Measurements from ENCODE around the gene MSI2.

The MSI2 gene

GRCh38 chr17:57370037-57370581 lies 113.8 kb downstream of the MSI2 start:
- no peak for DNase-seq (ENCODE audit: low spot score)

DNA sequence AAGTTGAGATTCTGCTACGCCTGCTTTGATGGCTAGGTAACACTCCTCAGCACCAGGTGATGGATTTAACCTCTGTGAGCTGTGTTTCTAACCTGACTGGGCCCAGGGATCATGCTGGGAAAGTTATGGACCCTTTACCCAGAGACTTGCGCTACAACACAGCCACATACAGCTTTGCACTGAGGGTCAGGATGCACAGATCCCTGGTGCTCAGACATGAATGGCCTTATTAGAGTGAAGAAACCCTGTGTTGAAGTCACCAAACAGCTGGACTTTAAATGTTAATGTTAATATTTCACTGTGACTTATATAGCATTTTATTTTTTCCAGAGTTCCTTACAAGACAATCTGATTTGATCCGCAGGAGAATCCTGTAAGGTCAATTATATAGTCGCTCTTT lies 114.3 kb downstream of the MSI2 start:
- no peak for DNase-seq (ENCODE audit: low spot score)

GRCh38 chr17:57372156-57372555 lies 115.8 kb downstream of the MSI2 start:
- DNase-seq (ENCODE audit: low spot score): no peak

DNA sequence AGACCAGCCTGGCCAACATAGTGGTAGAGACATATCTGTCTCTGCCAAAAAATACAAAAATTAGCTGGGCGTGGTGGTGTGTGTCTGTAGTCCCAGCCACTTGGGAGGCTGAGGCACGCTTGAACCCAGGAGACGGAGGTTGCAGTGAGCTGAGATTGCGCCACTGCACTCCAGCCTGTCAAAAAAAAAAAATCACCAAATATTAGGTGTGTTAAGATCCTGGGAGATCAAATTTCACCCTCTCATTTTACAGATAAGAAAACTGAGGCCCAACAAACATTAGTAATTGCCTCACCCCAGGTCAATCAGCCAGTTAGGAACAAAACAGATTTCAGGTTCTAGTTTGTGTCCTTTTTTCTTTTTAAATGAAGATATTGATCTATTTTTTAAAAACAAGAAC lies 116.7 kb downstream of the MSI2 start:
- DNase-seq (ENCODE audit: low spot score): no peak

DNA sequence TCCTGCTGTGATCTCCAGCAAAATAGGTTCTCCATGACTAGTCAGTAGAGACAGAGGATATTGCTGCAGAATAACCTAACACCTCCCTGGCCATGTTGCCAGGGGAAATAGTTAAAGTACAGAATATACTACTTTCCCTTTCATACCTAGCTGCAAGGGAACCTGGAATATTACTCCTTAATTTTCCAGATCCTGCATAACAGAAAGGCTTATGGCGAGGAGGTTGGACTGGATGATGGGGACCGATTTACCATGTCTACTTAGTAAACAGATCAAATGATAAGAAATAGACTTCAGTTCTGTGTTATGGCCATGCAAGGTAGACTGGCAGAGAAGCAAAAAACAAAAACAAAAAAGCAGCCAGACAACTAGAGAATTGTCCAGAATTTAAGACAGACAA lies 117.4 kb downstream of the MSI2 start:
- no peak for DNase-seq (ENCODE audit: low spot score)

GRCh38 chr17:57375040-57375769 lies 118.9 kb downstream of the MSI2 start:
- no peak for DNase-seq (ENCODE audit: low spot score)

GRCh38 chr17:57375770-57376225 lies 119.5 kb downstream of the MSI2 start:
- no peak for DNase-seq (ENCODE audit: low spot score)

GRCh38 chr17:57377094-57377493 lies 120.8 kb downstream of the MSI2 start:
- DNase-seq (ENCODE audit: low spot score): no peak

DNA sequence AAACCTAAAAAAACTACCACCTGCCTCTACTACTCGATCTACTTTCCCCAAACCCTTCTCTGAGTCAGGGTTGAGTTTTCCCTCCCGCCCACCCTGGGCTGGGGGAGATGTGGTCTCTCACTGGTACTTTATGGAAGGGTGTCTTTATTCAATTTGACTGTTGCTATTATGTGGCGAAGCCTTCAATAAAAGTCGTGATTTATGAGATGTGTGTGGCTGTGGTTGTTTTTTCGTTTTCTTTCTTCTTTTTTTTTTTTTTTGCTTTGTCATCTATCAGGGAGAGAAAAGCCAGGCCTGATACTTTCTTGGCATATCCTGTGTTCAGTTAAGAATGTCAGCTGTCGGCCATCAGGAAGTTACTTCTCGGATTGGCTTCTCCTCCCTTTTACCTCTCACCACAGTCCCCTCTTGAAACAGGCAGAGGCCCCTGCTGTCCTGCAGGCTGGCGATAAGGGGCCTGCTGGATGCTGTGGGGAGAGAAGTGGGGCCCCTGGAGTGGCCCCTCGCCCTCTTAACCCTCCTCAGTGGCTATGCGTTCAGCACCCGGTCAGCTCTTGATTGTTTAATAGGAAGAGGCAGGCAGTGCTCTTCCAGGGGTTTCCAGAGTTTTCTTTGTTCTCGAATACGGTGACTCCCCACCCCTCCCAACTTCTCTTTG lies 123.0 kb downstream of the MSI2 start:
- no peak for DNase-seq (ENCODE audit: low spot score)

GRCh38 chr17:57379895-57380434 lies 123.6 kb downstream of the MSI2 start:
- DNase-seq (ENCODE audit: low spot score): peak; percentile 65

DNA sequence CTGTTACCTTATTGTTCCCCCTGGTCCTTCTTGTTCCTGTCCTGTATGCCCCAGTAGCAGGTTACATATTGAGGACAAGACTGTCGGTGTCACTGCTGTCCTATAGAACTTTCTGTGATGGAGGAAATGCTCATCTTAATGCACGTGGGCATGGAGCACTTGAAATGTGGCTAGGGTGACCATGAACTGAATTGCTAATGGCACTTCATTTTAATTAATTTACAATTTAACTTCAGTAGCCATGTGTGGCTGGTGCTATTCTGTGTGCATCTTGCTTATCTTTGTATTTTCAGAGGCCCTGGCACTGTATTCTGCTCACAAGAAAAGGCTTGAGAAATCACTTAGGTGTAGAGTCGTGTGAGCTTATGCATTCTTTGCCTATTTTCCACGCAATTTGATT lies 125.2 kb downstream of the MSI2 start:
- DNase-seq (ENCODE audit: low spot score): no peak

GRCh38 chr17:57384219-57384618 lies 127.9 kb downstream of the MSI2 start:
- no peak for DNase-seq (ENCODE audit: low spot score)

DNA sequence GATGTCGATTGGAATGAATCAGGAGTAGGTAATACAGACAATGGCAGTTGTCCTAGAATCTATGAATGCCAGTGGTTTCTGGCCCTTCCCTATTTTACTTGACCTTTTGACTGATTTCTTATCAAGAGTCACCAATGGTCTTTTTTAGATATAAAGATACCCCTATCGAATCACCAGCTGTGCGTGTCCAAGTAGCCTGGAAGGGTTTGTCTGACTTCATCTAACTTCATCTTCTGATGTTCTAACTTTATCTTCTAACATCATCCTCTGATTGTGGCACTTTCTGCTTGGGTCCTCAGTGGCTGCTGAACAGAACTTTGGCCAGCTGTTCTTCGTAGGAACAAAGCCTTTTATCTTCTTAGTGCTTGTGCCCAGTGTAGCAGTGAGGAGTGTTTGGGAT lies 129.7 kb downstream of the MSI2 start:
- no peak for DNase-seq (ENCODE audit: low spot score)

- DNase-seq (ENCODE audit: low spot score): no peak
Measured at GRCh38 chr17:57387575-57387974, 131.3 kb downstream of the MSI2 start.

GRCh38 chr17:57388131-57388725 lies 131.9 kb downstream of the MSI2 start:
- no peak for DNase-seq (ENCODE audit: low spot score)

GRCh38 chr17:57389473-57389872 lies 133.2 kb downstream of the MSI2 start:
- no peak for DNase-seq (ENCODE audit: low spot score)

- DNase-seq (ENCODE audit: low spot score): no peak
Measured at GRCh38 chr17:57391076-57391825, 134.9 kb downstream of the MSI2 start.

DNA sequence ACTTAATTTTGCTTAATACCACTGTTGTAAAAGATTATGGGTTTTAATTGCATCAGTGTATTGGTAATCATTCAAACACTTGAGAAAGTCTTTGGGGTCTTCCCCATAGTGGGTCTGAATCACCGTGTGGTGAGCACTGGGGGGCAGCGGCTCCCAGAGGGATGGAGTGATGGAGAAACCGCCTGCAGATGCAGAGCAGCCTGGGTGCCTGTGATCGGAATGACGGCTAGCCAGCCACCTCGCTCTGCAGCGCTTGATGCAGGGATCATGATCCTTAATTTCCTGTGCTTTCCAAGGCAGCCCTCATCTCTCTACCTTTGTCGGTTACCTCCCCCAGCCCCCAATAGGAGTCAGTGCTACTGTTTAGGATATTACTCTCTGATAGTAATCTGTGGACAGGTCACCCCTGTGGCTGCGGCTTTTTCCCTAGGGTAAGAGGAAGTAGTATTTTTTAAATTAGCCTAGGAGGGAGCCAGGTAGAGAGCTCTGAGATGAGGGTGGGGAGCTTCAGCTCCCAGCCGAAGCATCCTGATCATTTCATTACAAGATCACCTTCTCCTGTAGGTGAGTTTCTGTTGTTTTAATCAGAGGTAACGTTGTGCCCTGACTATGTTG lies 135.6 kb downstream of the MSI2 start:
- DNase-seq (ENCODE audit: low spot score): no peak

GRCh38 chr17:57393368-57393767 lies 137.0 kb downstream of the MSI2 start:
- DNase-seq (ENCODE audit: low spot score): no peak

- no peak for DNase-seq (ENCODE audit: low spot score)
Measured at GRCh38 chr17:57394375-57394774, 138.1 kb downstream of the MSI2 start.

- no peak for DNase-seq (ENCODE audit: low spot score)
Measured at GRCh38 chr17:57395721-57396321, 139.5 kb downstream of the MSI2 start.

All from putamen (tissue), 1 donor.